WTC11 (cell line): Measurements from ENCODE around the gene LLGL2. TPM values are rescaled to one million over a fixed set of nuclear protein-coding genes. Genes with fewer than 3 reads are reported as not detected.

Source experiments
- ATAC-seq: fragments of 200-7000 bp; cut with Tn5 transposase; 2 replicates; pipeline ENCODE4 v1.10.0; 2021; ENCODE audit warnings: mild to moderate bottlenecking, moderate library complexity
- CTCF ChIA-PET: fragments of 300-600 bp; sonication (Branson Sonifier 250); formaldehyde crosslinking; loops from one replicate; lab custom pipeline; 2021; ENCODE audit warnings: antibody characterized with exemption; lab: Charles Lee
- POLR2A ChIA-PET: fragments of 350-600 bp; sonication (Branson Sonifier 250); formaldehyde crosslinking; loops from one replicate; lab custom pipeline; 2021; ENCODE audit warnings: antibody characterized with exemption; lab: Charles Lee
- DNase-seq: peaks from one replicate; pipeline ENCODE4 v3.0.0; 2021; ENCODE audit warnings: low spot score
- H3K27ac Mint-ChIP-seq: 2 replicates; pipeline ENCODE4 v1.8.0; 2021; ENCODE audit warnings: mixed read lengths
- H3K27me3 Mint-ChIP-seq: 2 replicates; pipeline ENCODE4 v1.8.0; 2021; ENCODE audit warnings: low read depth, mild to moderate bottlenecking, moderate library complexity, mixed read lengths
- H3K36me3 Mint-ChIP-seq: 2 replicates; pipeline ENCODE4 v1.8.0; 2021; ENCODE audit warnings: mixed read lengths
- H3K4me1 Mint-ChIP-seq: 2 replicates; pipeline ENCODE4 v1.8.0; 2022; ENCODE audit warnings: mixed read lengths
- H3K4me3 Mint-ChIP-seq: 2 replicates; pipeline ENCODE4 v1.8.0; 2021; ENCODE audit warnings: mild to moderate bottlenecking, moderate library complexity, mixed read lengths
- H3K9me3 Mint-ChIP-seq: 2 replicates; pipeline ENCODE4 v1.8.0; 2021; ENCODE audit warnings: mixed read lengths
- AR ChIP-seq: fragments of 250-450 bp; sonication (Bioruptor Pico); IDR thresholded peaks from 2 replicates; pipeline ENCODE4 v1.9.0; 2021; ENCODE audit warnings: mild to moderate bottlenecking
- CBFB ChIP-seq: sonication (generic); formaldehyde crosslinking; IDR thresholded peaks from 2 replicates; pipeline ENCODE4 v1.8.1; 2022; ENCODE audit warnings: mild to moderate bottlenecking, low read depth, missing genetic modification reagents
- ERG ChIP-seq: fragments of 250-450 bp; sonication (Bioruptor Pico); IDR thresholded peaks from 2 replicates; pipeline ENCODE4 v1.8.0; 2021; ENCODE audit warnings: mild to moderate bottlenecking
- HMGA2 ChIP-seq: fragments of 250-450 bp; sonication (Bioruptor Pico); IDR thresholded peaks from 2 replicates; pipeline ENCODE4 v1.4.0; 2021; ENCODE audit warnings: mild to moderate bottlenecking, moderate library complexity
- IRF1 ChIP-seq: sonication (generic); formaldehyde crosslinking; IDR thresholded peaks from 2 replicates; pipeline ENCODE4 v1.8.0; 2023; ENCODE audit warnings: missing genetic modification reagents
- PRDM15 ChIP-seq: sonication (generic); formaldehyde crosslinking; IDR thresholded peaks from 2 replicates; pipeline ENCODE4 v1.8.0; 2022; ENCODE audit warnings: missing genetic modification reagents
- SP1 ChIP-seq: sonication (generic); formaldehyde crosslinking; conservative IDR thresholded peaks from 2 replicates; pipeline ENCODE4 v1.8.1; 2022; ENCODE audit warnings: missing genetic modification reagents
- TCF7 ChIP-seq: sonication (generic); formaldehyde crosslinking; IDR thresholded peaks from 2 replicates; pipeline ENCODE4 v1.8.0; 2022; ENCODE audit warnings: mild to moderate bottlenecking, low read depth, missing genetic modification reagents, moderate library complexity
- TP53 ChIP-seq: sonication (generic); formaldehyde crosslinking; IDR thresholded peaks from 2 replicates; pipeline ENCODE4 v1.8.1; 2023; ENCODE audit warnings: mild to moderate bottlenecking, missing genetic modification reagents
- ZBTB21 ChIP-seq: sonication (generic); formaldehyde crosslinking; IDR thresholded peaks from 2 replicates; pipeline ENCODE4 v1.8.1; 2023; ENCODE audit warnings: mild to moderate bottlenecking, missing genetic modification reagents, borderline replicate concordance
- ZMAT4 ChIP-seq: fragments of 250-450 bp; sonication (Bioruptor Pico); IDR thresholded peaks from 2 replicates; pipeline ENCODE4 v1.9.0; 2021; ENCODE audit warnings: mild to moderate bottlenecking
- ZNF416 ChIP-seq: fragments of 250-450 bp; sonication (Bioruptor Pico); IDR thresholded peaks from 2 replicates; pipeline ENCODE4 v1.9.0; 2021; ENCODE audit warnings: mild to moderate bottlenecking, inconsistent platforms
- ZNF425 ChIP-seq: fragments of 250-450 bp; sonication (Bioruptor Pico); conservative IDR thresholded peaks from 2 replicates; pipeline ENCODE4 v1.9.0; 2021; ENCODE audit warnings: mild to moderate bottlenecking
- total RNA-seq: library from RNA; stranded (reverse); gene quantifications from 3 replicates; pipeline ENCODE4 v1.2.3, GENCODE V29; 2021

Gene LLGL2
- total RNA-seq, 1 experiment from 2014 or later: 103 TPM

GRCh38 chr17:75494326-75494877, 31.1 kb upstream of the LLGL2 start:
- ATAC-seq (no peak), DNase-seq (no peak)
- POLR2A ChIA-PET: no interaction called here
- no peak for TF ChIP-seq TP53 (CRISPR knock-in tag)
- no peak for TF ChIP-seq ZNF425 (CRISPR knock-in tag)
- no peak for TF ChIP-seq IRF1 (CRISPR knock-in tag)
- TF ChIP-seq AR: no peak
- TF ChIP-seq ERG (CRISPR knock-in tag): no peak
- TF ChIP-seq ZNF416: no peak
- no peak for TF ChIP-seq TCF7 (CRISPR knock-in tag)
- H3K36me3 Mint-ChIP-seq: peaks cover 6% of the 10 kb centered on the region; the same call in 1 of the 2 replicates
- H3K4me1 Mint-ChIP-seq: no peaks in the 10 kb centered on the region
- H3K9me3 Mint-ChIP-seq: no peaks in the 10 kb centered on the region
- CTCF ChIA-PET: no interaction called here
- H3K27ac Mint-ChIP-seq: no peak overlapping the region
- no peaks in the 10 kb centered on the region for H3K27me3 Mint-ChIP-seq
- no peak overlapping the region for H3K4me3 Mint-ChIP-seq

GRCh38 chr17:75496005-75496404, 29.5 kb upstream of the LLGL2 start:
- no peaks in the 10 kb centered on the region for H3K9me3 Mint-ChIP-seq
- POLR2A ChIA-PET: no interaction called here
- no peaks in the 10 kb centered on the region for H3K4me1 Mint-ChIP-seq
- TF ChIP-seq PRDM15 (CRISPR knock-in tag) (no peak), ZBTB21 (CRISPR knock-in tag) (no peak), ZMAT4 (CRISPR knock-in tag) (no peak), SP1 (CRISPR knock-in tag) (no peak), ZNF416 (no peak), CBFB (CRISPR knock-in tag) (no peak), HMGA2 (CRISPR knock-in tag) (no peak)
- H3K27ac Mint-ChIP-seq: no peak overlapping the region
- DNase-seq: no peak
- H3K36me3 Mint-ChIP-seq: peaks cover 12% of the 10 kb centered on the region
- ATAC-seq: no peak
- no peak overlapping the region for H3K4me3 Mint-ChIP-seq
- H3K27me3 Mint-ChIP-seq: no peaks in the 10 kb centered on the region
- CTCF ChIA-PET: interaction anchor here (0.9 kb wide), 1 partner anchor 9 kb away, joined by 3 read pairs; no protein-coding TSS in a partner anchor
